ENCODE measurements around the gene CELF1.
"Not testable (repeated sequence)": the region's sequence is repeated elsewhere in the genome, so short reads cannot be mapped to it uniquely, and the experiment has no call there.

The CELF1 gene

GRCh38 chr11:47572715-47573255 is 19.9 kb upstream of the CELF1 start:
- no peak for DNase-seq

- no peak for DNase-seq
Measured at GRCh38 chr11:47571895-47572294, 19.0 kb upstream of the CELF1 start.

GRCh38 chr11:47571357-47571729 is 18.4 kb upstream of the CELF1 start:
- DNase-seq = no peak

DNA sequence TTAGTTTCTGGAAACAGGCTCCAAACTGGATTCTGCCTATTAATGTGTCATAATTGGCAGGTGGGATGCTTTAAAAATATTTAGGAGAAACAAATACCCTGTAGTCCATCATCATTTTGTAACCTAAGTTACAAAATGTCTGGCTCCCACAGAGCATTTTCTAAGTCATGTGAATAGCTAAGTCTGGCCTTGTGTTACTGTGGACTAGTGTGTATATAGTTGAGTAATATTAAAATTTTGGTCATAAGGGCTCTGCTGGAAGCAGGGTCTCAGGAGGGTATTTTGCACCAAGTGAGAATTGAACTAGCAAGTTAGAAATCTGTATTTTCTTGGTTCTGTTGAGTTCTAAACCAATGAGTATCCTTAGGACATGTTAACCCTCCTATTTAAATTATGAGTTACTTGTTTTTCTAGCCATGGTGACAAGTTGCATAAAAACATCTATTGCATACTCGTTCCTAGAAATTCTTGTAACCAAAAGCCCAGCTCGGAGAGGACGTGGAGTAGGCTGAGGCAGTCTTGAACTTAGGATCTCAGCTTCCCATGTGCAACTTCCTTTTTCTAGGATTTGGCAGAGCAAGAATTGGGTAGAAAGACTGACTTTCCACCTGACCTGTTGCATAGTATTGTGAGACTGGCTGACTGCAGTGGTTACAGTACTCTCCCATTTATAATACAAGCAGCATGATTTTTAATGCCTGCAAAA is 17.9 kb upstream of the CELF1 start:
- DNase-seq = no peak

DNA sequence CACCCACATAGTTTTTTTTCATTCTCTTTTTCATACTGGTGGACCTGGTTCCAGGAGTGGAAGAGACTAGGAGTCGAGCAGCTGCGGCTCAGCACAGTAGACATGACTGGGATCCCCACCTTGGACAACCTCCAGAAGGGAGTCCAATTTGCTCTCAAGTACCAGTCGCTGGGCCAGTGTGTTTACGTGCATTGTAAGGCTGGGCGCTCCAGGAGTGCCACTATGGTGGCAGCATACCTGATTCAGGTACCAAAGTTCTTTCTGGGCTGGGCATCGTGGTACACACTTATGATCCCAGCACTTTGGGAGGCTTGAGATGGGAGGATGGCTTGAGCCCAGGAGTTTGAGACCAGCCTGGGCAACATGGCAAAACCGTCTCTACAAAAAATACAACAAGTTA is 16.7 kb upstream of the CELF1 start:
- no peak for DNase-seq

GRCh38 chr11:47566149-47566698 is 13.3 kb upstream of the CELF1 start:
- DNase-seq = no peak

DNA sequence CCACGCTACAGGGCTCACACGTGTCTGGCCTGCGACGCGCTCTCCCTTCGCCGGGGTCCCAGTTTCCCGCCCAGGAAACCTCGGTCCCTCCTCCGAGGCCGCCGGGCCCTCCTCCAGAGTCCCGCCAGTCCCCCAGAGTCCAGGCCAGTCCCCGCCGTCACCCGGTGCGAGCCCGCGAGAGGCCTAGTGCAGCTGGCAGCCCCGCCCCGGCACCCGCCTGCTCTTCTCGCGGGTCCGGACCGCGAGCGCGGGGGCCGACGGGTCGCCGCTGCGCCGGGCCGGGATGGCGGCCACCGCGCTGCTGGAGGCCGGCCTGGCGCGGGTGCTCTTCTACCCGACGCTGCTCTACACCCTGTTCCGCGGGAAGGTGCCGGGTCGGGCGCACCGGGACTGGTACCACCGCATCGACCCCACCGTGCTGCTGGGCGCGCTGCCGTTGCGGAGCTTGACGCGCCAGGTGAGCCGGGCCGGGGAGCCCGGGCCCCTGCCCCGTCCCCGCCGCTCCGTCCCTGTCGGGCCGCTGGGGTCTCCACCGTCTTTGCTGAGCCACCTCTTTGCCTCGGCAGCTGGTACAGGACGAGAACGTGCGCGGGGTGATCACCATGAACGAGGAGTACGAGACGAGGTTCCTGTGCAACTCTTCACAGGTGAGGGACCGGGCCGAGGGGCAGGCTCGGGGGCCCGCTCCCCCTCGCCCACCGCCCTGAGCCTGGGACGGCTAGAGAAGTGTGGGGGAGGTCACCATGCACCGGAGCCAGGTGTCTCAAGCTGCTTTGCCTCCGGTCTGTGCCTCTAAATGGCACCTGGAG is 12.6 kb upstream of the CELF1 start, which contains the start of gene PTPMT1:
TSS of gene PTPMT1 (plus strand) at position 260 of the 809 bp plus-strand sequence. CDS start at position 284, 24 bp downstream.
- peak; percentile 37 to 74 (median 46) for DNase-seq

DNA sequence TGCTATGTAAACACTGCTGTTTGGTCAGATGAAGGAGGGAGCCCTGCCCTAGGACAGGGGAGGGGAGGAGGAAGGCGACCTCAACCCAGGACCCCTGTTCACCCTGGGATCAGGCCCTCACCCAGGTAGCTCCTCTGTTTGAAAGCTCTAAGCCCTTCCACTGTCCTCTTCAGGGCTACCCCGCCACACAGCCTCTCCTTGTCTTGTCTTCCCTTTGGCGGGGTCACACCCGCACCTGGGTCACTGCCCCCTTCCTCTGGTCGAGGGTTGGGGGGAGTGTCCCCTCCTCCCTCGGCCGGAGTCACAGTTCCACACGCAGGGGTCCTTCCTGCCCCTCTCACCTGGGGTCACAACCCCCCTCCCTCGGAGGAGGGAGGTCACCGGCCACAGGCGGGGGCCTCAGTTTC is 12.0 kb upstream of the CELF1 start:
- DNase-seq = no peak

GRCh38 chr11:47564366-47564765 is 11.4 kb upstream of the CELF1 start:
- not testable (repeated sequence) for DNase-seq

DNA sequence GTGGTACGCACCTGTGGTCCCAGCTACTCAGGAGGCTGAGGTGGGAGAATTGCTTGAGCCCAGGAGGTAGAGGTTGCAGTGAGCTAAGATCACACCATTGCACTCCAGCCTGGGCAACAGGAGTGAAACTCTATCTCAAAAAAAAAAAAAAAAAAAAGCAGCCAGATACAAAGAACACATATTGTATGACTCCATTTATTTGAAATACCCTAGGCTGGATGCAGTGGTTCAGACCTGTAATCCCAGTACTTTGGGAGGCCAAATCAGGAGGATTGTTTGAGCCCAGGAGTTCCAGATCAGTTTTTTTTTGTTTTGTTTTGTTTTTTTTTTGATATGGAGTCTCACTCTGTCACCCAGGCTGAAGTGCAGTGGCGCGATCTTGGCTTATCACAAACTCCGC is 9.5 kb upstream of the CELF1 start:
- DNase-seq = not testable (repeated sequence)

DNA sequence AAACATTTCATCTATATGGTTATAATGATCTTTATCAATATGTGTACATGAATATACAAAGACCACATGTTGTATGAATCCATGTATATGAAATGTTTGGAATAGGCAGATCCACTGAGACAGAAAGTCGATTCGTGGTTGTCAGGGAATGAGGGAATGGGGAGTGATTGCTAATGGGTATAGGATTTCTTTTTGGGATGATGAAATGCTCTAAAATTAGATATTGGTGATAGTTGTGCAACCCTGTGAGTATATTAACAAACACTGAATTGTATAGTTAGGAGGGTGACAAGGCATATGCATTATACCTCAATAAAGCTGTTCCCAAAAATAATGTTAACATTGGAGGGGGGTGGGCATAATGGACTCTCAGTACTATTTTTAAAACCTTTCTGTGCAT is 7.5 kb upstream of the CELF1 start:
- no peak for DNase-seq

DNA sequence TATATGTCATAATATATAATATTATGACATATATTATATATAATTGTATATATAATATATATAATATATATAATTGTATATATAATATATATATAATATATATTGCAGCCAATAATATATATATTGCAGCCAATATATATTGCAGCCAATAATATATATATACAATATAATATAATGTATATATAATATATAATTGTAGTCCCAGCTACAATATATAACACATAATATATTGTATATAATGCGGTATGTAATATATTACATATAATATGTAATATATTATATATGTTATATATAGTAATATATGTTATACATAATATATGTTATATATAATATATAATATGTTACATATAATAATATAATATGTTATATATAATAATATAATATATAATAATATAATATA is 5.8 kb upstream of the CELF1 start:
- DNase-seq = no peak

DNA sequence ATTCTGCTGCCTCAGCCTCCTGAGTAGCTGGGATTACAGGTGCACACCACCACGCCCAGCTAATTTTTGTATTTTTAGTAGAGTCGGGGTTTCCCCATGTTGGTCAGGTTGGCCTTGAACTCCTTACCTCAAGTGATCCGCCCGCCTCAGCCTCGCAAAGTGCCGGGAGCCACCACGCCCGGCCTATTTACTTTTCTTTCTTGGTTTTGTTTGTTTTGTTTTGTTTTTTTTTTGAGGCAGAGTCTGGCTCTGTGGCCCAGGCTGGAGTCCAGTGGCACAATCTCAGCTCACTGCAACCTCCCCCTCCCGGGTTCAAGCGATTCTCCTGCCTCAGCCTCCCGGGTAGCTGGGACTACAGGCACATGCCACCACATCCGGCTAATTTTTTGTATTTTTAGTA is 4.1 kb upstream of the CELF1 start:
- DNase-seq = not testable (repeated sequence)

GRCh38 chr11:47553406-47553743 is 443 bp upstream of the CELF1 start:
- no peak for DNase-seq

DNA sequence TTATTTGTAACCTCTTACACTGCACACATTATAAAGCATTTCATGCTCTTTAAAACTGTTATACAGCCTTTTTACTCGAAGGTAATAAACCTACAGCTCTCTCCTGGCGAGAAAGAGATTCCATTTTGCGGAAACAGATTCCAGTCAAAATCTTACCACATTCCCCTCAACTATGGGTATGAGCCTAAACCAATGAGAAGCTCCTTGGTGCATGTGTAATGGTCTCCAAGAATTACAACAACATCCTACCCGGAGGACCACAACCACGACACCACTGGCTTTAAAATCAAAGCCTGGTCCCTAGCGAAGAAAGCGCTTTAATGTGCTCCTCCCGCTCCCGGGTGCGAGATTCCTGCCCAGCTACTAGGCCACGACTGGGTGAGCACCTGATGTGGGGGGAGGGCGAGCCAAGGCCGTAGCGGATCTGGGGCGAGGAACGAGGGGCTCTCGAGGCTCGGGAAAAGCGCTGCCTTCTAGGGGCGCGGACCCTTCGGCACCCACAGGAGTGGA is 821 bp downstream of the CELF1 start:
- no peak for DNase-seq

- no peak for DNase-seq
Measured at GRCh38 chr11:47551086-47551485, 1.8 kb downstream of the CELF1 start.

GRCh38 chr11:47550288-47551047 is 2.5 kb downstream of the CELF1 start:
- no peak for DNase-seq

GRCh38 chr11:47546274-47546673 is 6.7 kb downstream of the CELF1 start:
- DNase-seq = not testable (repeated sequence)

GRCh38 chr11:47545298-47545697 is 7.6 kb downstream of the CELF1 start:
- DNase-seq = no peak

DNA sequence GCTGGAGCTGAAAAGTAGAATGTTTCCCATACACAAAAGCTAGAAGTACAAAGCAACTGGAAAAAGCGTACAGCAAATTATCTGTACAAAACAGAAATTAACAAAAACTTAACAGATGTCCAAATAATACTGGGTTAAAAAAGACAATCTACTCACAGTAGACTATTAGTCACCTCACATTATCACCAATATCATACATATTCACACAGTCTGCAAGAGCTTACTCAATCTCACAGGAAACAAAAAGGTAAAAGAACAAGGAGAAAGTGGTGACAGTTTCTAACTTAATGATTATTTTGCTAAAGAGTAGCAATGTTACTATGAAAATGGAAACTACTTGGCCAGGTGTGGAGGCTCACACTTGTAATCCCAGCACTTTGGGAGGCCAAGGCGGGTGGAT is 11.9 kb downstream of the CELF1 start:
- no peak for DNase-seq

DNA sequence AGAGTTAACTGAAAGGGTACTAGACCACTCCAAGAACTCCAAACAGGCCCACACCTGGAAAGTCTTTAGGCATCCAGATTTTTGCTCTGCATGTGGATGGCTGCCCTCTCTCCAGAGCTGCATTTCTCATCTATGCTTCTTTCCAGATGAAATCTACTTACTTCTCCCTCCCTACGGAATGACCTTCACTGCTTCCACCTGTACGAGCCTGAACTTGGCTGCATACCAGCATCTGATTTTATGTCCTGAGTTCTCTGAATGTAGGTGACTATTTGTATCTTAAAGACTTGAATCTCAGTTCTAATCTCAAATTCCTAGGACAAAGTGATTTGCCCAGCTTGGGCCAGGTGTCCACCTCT is 13.3 kb downstream of the CELF1 start:
- DNase-seq = no peak

DNA sequence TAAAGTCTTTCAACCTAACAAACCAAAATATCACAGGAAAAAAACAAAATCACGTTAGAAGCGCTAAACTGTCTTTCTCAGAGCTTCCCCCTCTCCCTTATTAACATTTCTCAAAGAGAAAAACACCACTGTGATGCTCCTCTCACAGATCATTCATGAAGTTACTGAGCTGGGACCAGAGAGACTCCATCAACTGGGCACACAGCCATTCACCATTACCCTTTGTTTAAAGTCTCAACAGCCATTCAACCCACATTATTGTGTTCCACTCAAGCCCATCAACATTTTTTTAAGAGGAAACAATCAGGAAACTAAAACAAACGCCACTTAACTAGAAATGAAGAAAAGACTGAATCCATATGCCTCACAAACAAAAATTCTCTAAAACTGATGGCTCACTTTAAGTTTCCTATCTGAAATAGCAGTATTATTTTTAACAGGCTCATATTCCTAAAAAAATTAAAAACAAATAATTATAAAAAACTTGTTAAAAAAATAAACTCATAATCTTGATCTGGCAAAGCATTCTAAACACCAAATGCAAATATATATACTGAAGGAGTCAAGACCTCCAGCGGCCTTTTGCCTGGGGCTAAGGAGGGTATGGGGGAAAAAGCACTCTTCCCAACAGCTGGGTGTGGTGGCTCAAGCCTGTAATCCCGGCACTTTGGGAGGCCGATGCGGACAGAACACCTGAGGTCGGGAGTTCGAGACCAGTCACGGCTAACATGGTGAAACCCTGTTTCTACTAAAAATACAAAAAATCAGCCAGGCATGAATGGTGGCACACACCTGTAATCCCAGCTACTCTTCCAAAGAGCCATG is 14.0 kb downstream of the CELF1 start:
- DNase-seq = no peak
